DND-41 (cell line): ENCODE measurements around the gene FMN1.

Experiments
- ATAC-seq: fragments of 200-7000 bp; cut with Tn5 transposase; 3 replicates; pipeline ENCODE4 v1.9.1; 2021; ENCODE audit warnings: low read depth; ENCODE audit not compliant: insufficient read depth
- DNase-seq: peaks from one replicate; pipeline ENCODE4 v3.0.0-alpha.2; 2020
- H2AFZ ChIP-seq: 2 replicates; pipeline ENCODE4 v1.6.0; 2012; ENCODE audit warnings: low read depth, low read length
- H3K27ac ChIP-seq: 2 replicates; pipeline ENCODE4 v1.5.1; 2012; ENCODE audit warnings: low read length, inconsistent platforms
- H3K27me3 ChIP-seq: fragments of 200-600 bp; sonication (generic); 2 replicates; pipeline ENCODE4 v1.6.0; 2012; ENCODE audit warnings: low read length, mild to moderate bottlenecking, inconsistent platforms; ENCODE audit not compliant: insufficient read depth, poor library complexity
- H3K36me3 ChIP-seq: 2 replicates; pipeline ENCODE4 v1.5.1; 2012; ENCODE audit warnings: low read length, inconsistent platforms; ENCODE audit not compliant: insufficient read depth
- H3K4me1 ChIP-seq: 2 replicates; pipeline ENCODE4 v1.5.1; 2012; ENCODE audit warnings: mild to moderate bottlenecking, low read length; ENCODE audit not compliant: insufficient read depth
- H3K4me2 ChIP-seq: 2 replicates; pipeline ENCODE4 v1.6.0; 2012; ENCODE audit warnings: mild to moderate bottlenecking, moderate library complexity, low read length, inconsistent platforms; ENCODE audit not compliant: insufficient read depth
- H3K4me3 ChIP-seq, 2 experiments: fragments of 200-600 bp in 1 of 2; shearing (Covaris generic) in 1 of 2; 2 replicates each; pipeline ENCODE4 v1.5.1; 2012 to 2016; ENCODE audit warnings: inconsistent platforms in 2 of 2, low read length in 2 of 2, mild to moderate bottlenecking in 2 of 2, low read depth in 1 of 2, moderate library complexity in 1 of 2
- H3K79me2 ChIP-seq: 2 replicates; pipeline ENCODE4 v1.6.0; 2012; ENCODE audit warnings: low read length, inconsistent platforms; ENCODE audit not compliant: insufficient read depth
- H3K9ac ChIP-seq: 2 replicates; pipeline ENCODE4 v1.6.0; 2012; ENCODE audit warnings: low read depth, mild to moderate bottlenecking, inconsistent platforms, low read length, moderate library complexity
- H3K9me3 ChIP-seq: 2 replicates; pipeline ENCODE4 v1.5.1; 2012; ENCODE audit warnings: low read length, moderate library complexity, mild to moderate bottlenecking, inconsistent platforms; ENCODE audit not compliant: insufficient read depth, severe bottlenecking
- H4K20me1 ChIP-seq: 2 replicates; pipeline ENCODE4 v1.6.0; 2012; ENCODE audit warnings: low read length; ENCODE audit not compliant: insufficient read depth
- EZH2 ChIP-seq: IDR thresholded peaks from 3 replicates; pipeline ENCODE4 v1.6.1; 2012; ENCODE audit warnings: borderline replicate concordance, low read depth, mild to moderate bottlenecking, moderate library complexity, low read length, inconsistent platforms; ENCODE audit not compliant: severe bottlenecking
- TF ChIP-seq, protein P1 (sequence below): IDR thresholded peaks from 2 replicates; pipeline ENCODE4 v1.5.1; 2012; ENCODE audit warnings: borderline replicate concordance, low read length, moderate library complexity, mild to moderate bottlenecking; ENCODE audit not compliant: poor library complexity, severe bottlenecking; ENCODE audit errors: extremely low read depth

The FMN1 gene

DNA sequence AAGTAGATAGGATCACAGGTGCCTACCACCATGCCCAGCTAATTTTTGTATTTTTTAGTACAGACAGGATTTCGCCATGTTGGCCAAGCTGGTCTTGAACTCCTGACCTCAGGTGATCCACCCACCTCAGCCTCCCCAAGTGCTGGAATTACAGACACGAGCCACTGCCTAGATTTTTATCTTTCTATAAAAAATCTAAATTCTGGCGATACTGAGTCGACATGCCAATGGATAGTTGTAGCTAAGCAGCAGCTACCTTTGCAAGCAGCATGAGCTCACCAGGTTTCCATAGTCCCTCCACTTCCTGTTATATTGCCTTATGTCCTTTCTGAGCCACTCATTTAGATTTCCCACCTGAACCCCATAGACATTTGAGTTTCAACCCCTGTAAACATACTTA is 13.1 kb upstream of the FMN1 start:
- Histone ChIP-seq H3K79me2 (no peaks in the 10 kb centered on the region), H3K27ac (no peak overlapping the region), H3K27me3 (no peaks in the 10 kb centered on the region), H4K20me1 (no peaks in the 10 kb centered on the region), H3K9ac (no peak overlapping the region), H3K4me3 (no peak overlapping the region), H3K4me1 (no peaks in the 10 kb centered on the region), H2AFZ (no peak overlapping the region), H3K9me3 (no peaks in the 10 kb centered on the region), H3K4me2 (no peak overlapping the region), H3K36me3 (no peaks in the 10 kb centered on the region)
- TF ChIP-seq EZH2, result no peak
- TF ChIP-seq, protein P1, sequence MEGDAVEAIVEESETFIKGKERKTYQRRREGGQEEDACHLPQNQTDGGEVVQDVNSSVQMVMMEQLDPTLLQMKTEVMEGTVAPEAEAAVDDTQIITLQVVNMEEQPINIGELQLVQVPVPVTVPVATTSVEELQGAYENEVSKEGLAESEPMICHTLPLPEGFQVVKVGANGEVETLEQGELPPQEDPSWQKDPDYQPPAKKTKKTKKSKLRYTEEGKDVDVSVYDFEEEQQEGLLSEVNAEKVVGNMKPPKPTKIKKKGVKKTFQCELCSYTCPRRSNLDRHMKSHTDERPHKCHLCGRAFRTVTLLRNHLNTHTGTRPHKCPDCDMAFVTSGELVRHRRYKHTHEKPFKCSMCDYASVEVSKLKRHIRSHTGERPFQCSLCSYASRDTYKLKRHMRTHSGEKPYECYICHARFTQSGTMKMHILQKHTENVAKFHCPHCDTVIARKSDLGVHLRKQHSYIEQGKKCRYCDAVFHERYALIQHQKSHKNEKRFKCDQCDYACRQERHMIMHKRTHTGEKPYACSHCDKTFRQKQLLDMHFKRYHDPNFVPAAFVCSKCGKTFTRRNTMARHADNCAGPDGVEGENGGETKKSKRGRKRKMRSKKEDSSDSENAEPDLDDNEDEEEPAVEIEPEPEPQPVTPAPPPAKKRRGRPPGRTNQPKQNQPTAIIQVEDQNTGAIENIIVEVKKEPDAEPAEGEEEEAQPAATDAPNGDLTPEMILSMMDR, result no peak
- ATAC-seq (no peak), DNase-seq (no peak)

DNA sequence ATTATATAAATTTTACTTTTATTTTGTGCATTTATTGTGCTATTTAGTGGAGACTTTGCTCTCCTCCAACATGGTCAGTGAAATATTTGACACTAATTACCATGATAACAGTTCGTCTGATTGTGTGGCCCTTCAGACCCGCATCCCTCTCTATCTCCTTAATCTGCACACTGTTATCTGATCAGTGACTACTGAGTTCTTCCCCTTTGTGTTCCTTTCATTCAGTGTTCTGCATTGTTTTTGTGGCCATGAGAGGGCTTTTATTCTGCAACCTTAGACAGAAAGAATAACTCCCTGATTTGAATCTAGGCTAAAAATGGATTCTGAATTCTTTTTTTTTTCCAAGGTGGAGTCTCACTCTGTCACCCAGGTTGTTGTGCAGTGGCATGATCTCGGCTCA is 11.9 kb upstream of the FMN1 start:
- TF ChIP-seq, protein P1, result no peak
- TF ChIP-seq EZH2, result no peak
- H4K20me1 ChIP-seq, result no peaks in the 10 kb centered on the region
- no peak overlapping the region for H3K9ac ChIP-seq
- DNase-seq (no peak), ATAC-seq (no peak)
- H2AFZ ChIP-seq, result no peak overlapping the region
- no peak overlapping the region for H3K4me3 ChIP-seq
- no peaks in the 10 kb centered on the region for H3K36me3 ChIP-seq
- no peak overlapping the region for H3K4me2 ChIP-seq
- H3K4me1 ChIP-seq, result no peaks in the 10 kb centered on the region
- no peaks in the 10 kb centered on the region for H3K9me3 ChIP-seq
- H3K27me3 ChIP-seq, result no peaks in the 10 kb centered on the region
- H3K27ac ChIP-seq, result no peak overlapping the region
- no peaks in the 10 kb centered on the region for H3K79me2 ChIP-seq

DNA sequence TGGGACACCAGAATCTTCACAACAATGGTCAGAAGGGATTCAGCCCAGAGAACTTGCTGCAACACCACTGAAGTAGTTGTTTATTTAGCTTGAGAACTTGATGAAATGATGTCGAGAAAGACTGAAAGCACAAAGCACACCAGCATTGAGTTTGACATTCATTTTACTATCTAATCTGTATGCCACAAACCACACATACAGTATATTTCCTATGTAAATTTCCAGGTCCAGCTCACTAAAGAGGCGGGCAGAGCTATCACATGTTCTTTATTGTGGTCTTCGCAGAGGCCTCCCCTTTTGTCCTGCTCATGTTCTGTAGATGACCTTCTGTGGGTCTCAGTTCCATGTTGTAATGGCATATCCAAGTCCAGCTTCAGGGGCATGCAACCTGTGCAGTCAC is 10.4 kb upstream of the FMN1 start:
- H3K9me3 ChIP-seq, result no peaks in the 10 kb centered on the region
- no peak overlapping the region for H3K9ac ChIP-seq
- DNase-seq, result no peak
- H4K20me1 ChIP-seq, result no peaks in the 10 kb centered on the region
- no peak overlapping the region for H2AFZ ChIP-seq
- H3K27me3 ChIP-seq, result no peaks in the 10 kb centered on the region
- no peak for TF ChIP-seq EZH2
- TF ChIP-seq, protein P1, result no peak
- H3K4me1 ChIP-seq, result no peaks in the 10 kb centered on the region
- no peaks in the 10 kb centered on the region for H3K36me3 ChIP-seq
- no peak overlapping the region for H3K4me3 ChIP-seq
- no peak for ATAC-seq
- no peak overlapping the region for H3K4me2 ChIP-seq
- H3K79me2 ChIP-seq, result no peaks in the 10 kb centered on the region
- H3K27ac ChIP-seq, result no peak overlapping the region

DNA sequence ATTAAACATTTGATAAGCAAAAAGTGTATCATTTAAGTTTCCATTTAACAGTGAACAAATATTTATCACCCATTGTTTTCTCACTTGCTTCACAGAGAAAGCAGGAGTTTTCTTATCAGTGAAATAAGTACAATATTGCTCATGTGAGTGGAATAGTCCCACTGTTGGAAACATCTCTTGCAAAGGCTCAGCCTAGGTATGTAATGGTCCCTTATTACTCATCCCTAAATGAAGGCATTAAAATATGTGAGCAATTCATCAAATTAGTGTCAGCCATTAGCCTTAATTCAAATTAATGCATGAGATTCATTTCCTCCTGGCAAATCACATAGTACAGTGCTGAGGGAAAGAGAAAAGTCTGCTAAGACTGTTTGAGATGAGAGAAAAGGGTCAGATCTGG is 9.6 kb upstream of the FMN1 start:
- ATAC-seq (no peak), DNase-seq (no peak)
- H3K9me3 ChIP-seq, result no peaks in the 10 kb centered on the region
- H4K20me1 ChIP-seq, result no peaks in the 10 kb centered on the region
- no peak overlapping the region for H3K4me2 ChIP-seq
- no peaks in the 10 kb centered on the region for H3K79me2 ChIP-seq
- no peak overlapping the region for H3K27ac ChIP-seq
- no peaks in the 10 kb centered on the region for H3K4me1 ChIP-seq
- H3K4me3 ChIP-seq, result no peak overlapping the region
- H3K36me3 ChIP-seq, result no peaks in the 10 kb centered on the region
- no peaks in the 10 kb centered on the region for H3K27me3 ChIP-seq
- no peak for TF ChIP-seq EZH2
- TF ChIP-seq, protein P1, result no peak
- no peak overlapping the region for H3K9ac ChIP-seq
- H2AFZ ChIP-seq, result no peak overlapping the region
